ENCODE data around the gene CDKL1.
A peak's percentile ranks its signal among the peaks of the same experiment; 100 is the strongest.
"Not testable (repeated sequence)": the region's sequence is repeated elsewhere in the genome, so short reads cannot be mapped to it uniquely, and the experiment has no call there.

Gene CDKL1

DNA sequence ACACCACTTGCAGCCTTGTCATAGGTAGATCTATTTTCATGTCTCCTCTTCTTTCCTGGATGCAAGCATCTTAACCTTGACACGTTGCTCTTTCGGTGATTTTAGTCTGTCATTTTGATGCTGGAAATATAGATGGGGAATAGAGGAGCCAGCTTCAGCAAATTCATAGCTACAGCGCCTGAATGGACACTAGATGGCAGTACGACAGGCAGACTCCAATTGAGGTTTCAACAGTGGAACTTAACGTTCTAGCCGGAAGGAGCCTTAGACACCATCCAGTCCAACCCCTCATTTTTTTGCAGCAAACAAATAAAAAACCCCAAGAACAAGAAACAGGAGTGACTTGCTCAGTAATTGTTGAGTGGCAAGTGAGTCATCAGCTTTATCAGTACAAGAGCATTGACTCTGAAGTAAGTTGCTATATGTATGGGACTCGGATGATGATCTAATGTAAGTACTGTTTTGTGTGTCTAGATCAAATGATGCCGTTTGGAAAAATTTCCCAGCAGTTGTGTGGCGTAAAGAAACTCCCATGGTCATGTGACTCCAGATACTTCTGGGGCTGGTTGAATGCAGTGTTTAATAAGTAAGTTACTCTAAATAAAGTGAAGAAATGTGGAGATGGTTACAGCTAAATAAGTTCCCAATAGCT, 75.5 kb downstream of the CDKL1 start:
- peak; percentile 85 for DNase-seq

GRCh38 chr14:50320283-50320682, 76.4 kb downstream of the CDKL1 start:
- no peak for DNase-seq

DNA sequence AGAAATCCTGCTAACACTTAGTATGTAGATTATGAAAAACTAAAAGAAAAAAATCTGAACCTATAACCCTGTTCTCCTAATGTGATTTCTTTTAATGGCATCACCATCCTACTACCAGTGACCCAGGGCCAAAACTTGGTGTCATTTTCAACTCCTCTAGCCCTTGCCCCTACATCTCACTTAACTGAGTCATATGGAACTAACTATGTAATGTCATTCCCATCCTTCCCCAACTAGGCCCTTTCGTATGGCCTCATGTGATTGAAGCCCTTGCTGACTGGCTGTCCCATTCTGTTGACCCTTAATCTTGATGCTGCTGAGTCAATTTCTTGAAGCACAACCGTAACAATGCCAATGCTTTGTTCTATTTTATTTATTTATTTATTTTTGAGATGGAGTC, 77.0 kb downstream of the CDKL1 start:
- no peak for DNase-seq

- no peak for DNase-seq
Measured at GRCh38 chr14:50319293-50319692, 77.4 kb downstream of the CDKL1 start.

GRCh38 chr14:50318031-50318626, 78.6 kb downstream of the CDKL1 start:
- peak; percentile 62 for DNase-seq

DNA sequence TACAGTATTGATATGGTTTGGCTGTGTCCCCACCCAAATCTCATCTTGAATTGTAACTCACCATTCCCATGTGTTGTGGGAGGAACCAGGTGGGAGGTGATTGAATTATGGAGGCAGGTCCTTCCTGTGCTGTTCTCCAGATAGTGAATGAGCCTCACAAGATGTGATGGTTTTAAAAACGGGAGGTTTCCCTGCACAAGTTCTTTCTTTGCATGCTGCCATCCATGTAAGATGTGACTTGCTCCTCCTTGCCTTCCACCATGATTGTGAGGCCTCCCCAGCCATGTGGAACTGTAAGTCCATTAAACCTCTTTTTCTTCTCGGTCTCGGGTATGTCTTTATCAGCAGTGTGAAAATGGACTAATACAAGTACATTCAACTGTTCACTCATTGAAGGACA, 82.6 kb downstream of the CDKL1 start:
- not testable (repeated sequence) for DNase-seq

DNA sequence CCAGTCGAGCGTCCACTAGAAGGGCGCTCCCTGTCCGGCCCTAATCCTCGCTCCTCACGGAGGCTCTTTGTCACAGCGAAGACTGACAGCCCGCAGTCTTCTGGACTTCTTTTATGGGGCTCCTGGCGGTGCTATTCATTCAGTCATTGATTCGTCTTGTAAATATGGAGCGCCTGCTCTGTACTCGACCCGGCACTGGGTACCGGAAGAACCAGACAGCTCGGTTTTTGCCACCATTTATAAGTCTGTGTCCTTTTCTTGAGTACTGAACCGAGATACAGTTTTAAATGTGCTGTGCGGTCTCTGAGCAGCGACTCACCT, 84.0 kb downstream of the CDKL1 start:
- peak; percentile 75 for DNase-seq

- DNase-seq, result peak; percentile 96
Measured at GRCh38 chr14:50311972-50312733, 84.5 kb downstream of the CDKL1 start, which contains the start of the genes DMAC2L and L2HGDH. Gene DMAC2L (plus strand): TSS chr14:50312324. CDS start chr14:50321488, 9,164 bp downstream. Gene L2HGDH (minus strand): TSS chr14:50312229. CDS start chr14:50312150, 79 bp downstream.

DNA sequence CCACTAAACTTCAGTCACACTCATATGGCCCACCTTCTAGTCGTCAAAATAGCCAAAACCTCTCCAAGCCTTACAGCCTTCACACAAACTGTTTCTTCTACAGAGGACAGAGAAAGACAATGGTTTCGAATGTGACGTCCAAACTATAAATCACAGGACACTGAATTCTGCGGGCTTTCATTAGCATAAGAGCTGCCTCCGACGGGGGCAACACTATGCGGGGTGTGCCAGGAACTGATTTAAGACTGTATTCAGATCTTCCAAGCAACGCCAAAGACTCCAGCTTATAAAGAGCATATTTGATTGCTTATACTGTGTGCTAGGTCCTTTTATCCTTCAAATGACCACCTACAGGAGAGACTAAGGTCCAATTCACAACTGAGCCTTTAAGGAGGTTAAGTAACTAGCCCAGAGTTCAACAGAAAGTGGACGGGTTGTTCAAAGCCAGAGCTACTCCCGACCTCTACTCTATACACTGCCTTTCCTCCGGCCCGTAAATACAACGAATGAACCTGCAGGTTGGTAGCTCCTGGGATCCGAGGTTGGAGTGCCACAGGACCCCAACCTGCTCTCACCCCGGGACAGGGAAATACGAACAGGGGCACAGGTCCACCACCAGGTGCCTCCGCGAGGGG, 85.2 kb downstream of the CDKL1 start:
- peak; percentile 63 for DNase-seq

- DNase-seq, result no peak
Measured at GRCh38 chr14:50310445-50310844, 86.2 kb downstream of the CDKL1 start.

DNA sequence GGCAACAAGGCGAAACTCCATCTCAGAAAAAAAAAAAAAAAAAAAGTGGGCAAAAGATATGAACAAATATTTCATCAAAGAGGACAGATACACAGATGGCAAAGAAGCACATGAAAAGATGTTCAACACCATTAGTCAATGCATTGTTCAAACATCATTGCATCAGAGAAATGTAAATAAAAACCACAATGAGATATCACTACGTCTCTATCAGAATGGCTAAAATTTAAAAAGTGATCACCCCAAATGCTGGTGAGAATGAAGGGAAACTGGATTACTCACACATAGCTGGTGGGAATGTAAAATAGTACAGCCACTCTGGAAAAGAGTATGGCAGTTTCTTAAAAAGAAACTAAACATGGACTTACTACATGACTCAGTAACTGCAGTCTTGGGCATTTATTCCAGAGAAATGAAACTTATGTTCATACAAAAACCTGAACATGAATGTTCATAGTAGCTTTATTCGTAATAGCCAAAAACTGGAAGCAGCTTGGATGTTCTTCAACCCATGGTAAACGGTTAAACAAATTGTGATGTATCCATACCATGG, 88.2 kb downstream of the CDKL1 start:
- DNase-seq, result no peak

- DNase-seq, result no peak
Measured at GRCh38 chr14:50303744-50304471, 92.8 kb downstream of the CDKL1 start.

- no peak for DNase-seq
Measured at GRCh38 chr14:50301914-50302313, 94.8 kb downstream of the CDKL1 start.

DNA sequence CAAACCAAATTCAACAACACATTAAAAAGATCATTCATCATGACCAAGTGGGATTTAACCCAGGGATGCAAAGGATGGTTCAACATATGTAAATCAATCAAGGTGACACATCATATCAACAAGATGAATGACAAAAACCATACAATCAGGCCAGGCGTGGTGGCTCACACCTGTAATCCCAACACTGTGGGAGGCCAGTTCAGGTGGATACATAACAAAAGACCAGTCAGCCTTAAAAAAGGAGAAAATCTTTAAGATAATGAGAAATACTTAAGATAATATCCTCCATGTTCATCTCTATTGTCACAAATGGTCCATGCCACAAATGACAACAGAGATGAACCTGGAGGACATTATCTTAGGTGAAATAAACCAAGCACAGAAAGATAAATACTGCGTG, 97.1 kb downstream of the CDKL1 start:
- DNase-seq, result no peak

- no peak for DNase-seq
Measured at GRCh38 chr14:50290306-50290705, 106.4 kb downstream of the CDKL1 start.

DNA sequence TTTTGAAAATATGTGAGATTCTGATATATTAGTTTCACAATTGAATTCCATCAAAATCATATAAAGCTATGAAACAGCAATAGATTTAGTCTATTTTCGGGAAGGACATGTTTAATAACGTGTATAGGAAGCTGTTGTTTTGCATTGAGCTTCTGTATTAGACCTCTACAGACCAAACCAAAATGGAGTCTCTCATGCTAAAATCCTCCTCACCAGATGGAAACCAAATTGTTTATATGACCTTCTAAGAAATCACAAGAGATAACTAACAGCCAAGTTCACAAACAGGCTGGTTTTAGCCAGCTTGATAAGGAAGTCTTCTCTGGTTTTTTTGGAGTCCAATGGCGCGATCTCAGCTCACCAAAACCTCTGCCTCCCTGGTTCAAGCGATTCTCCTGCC, 108.5 kb downstream of the CDKL1 start:
- no peak for DNase-seq

GRCh38 chr14:50285861-50286260, 110.8 kb downstream of the CDKL1 start:
- no peak for DNase-seq
